ENCODE data around the gene C13orf46. TPM values are rescaled to one million over a fixed set of nuclear protein-coding genes. Genes with fewer than 3 reads are reported as not detected.

Gene C13orf46
- total and polyA plus RNA-seq, 4 donors: 1.1 to 11.3 (median 6.4) TPM

GRCh38 chr13:113907635-113908617, 66.0 kb downstream of the C13orf46 start:
- no peak for TF ChIP-seq CTCF (IDR thresholded peaks at IDR 0.05; ENCODE audit: control extremely low read depth, extremely low read depth)
- H3K36me3 ChIP-seq (ENCODE audit: control insufficient read depth in 4 of 4, insufficient read depth in 4 of 4, low read length in 4 of 4): no peaks in the 10 kb centered on the region
- H3K9me3 ChIP-seq (ENCODE audit: control insufficient read depth in 4 of 4, insufficient read depth in 3 of 4, low read length in 3 of 4): no peaks in the 10 kb centered on the region
- H3K4me1 ChIP-seq (ENCODE audit: control insufficient read depth in 5 of 5, insufficient read depth in 5 of 5, low read length in 5 of 5): peaks cover 0 to under 1% (median 0%) of the 10 kb centered on the region in 5 donors
- no peak overlapping the region for H3K4me3 ChIP-seq
- WGBS, 2 donors: 45 to 58% methylated on average over 17 of the region's 17 CpGs
- no peak overlapping the region for H3K27ac ChIP-seq (ENCODE audit: low read depth in 1 of 2, low read length in 1 of 2)
- peaks cover 0 to 8% (median 5%) of the 10 kb centered on the region in 3 donors for H3K27me3 ChIP-seq (ENCODE audit: control insufficient read depth in 3 of 3, insufficient read depth in 3 of 3, low read length in 2 of 3)
- no peak overlapping the region for H3K9ac ChIP-seq (ENCODE audit: insufficient read depth in 1 of 2, low read length in 2 of 2)
- ATAC-seq (ENCODE audit: insufficient read depth, low FRiP score): no peak
- DNase-seq: no peak

GRCh38 chr13:113906571-113906970, 67.3 kb downstream of the C13orf46 start:
- no peak for ATAC-seq (ENCODE audit: insufficient read depth, low FRiP score)

GRCh38 chr13:113905942-113906341, 67.9 kb downstream of the C13orf46 start:
- Histone ChIP-seq H3K27ac (ENCODE audit: low read depth in 1 of 2, low read length in 1 of 2) (no peak overlapping the region), H3K4me3 (no peak overlapping the region), H3K9me3 (ENCODE audit: control insufficient read depth in 4 of 4, insufficient read depth in 3 of 4, low read length in 3 of 4) (no peaks in the 10 kb centered on the region), H3K27me3 (ENCODE audit: control insufficient read depth in 3 of 3, insufficient read depth in 3 of 3, low read length in 2 of 3) (peaks cover 0 to 8% (median 5%) of the 10 kb centered on the region in 3 donors), H3K4me1 (ENCODE audit: control insufficient read depth in 5 of 5, insufficient read depth in 5 of 5, low read length in 5 of 5) (peaks cover 0 to 2% (median 0%) of the 10 kb centered on the region in 5 donors), H3K9ac (ENCODE audit: insufficient read depth in 1 of 2, low read length in 2 of 2) (no peak overlapping the region), H3K36me3 (ENCODE audit: control insufficient read depth in 4 of 4, insufficient read depth in 4 of 4, low read length in 4 of 4) (no peaks in the 10 kb centered on the region)
- no peak for DNase-seq
- no peak for TF ChIP-seq CTCF (IDR thresholded peaks at IDR 0.05; ENCODE audit: control extremely low read depth, extremely low read depth)
- ATAC-seq (ENCODE audit: insufficient read depth, low FRiP score): no peak
- 86 to 94% methylated on average over 8 of the region's 8 CpGs for WGBS, 2 donors

More at GRCh38 chr13:113906571-113906970, 67.3 kb downstream of the C13orf46 start:
- Histone ChIP-seq H3K9ac (ENCODE audit: insufficient read depth in 1 of 2, low read length in 2 of 2) (no peak overlapping the region), H3K4me3 (no peak overlapping the region), H3K27me3 (ENCODE audit: control insufficient read depth in 3 of 3, insufficient read depth in 3 of 3, low read length in 2 of 3) (peaks cover 0 to 8% (median 5%) of the 10 kb centered on the region in 3 donors), H3K27ac (ENCODE audit: low read depth in 1 of 2, low read length in 1 of 2) (no peak overlapping the region), H3K4me1 (ENCODE audit: control insufficient read depth in 5 of 5, insufficient read depth in 5 of 5, low read length in 5 of 5) (peaks cover 0 to 2% (median 0%) of the 10 kb centered on the region in 5 donors), H3K36me3 (ENCODE audit: control insufficient read depth in 4 of 4, insufficient read depth in 4 of 4, low read length in 4 of 4) (no peaks in the 10 kb centered on the region), H3K9me3 (ENCODE audit: control insufficient read depth in 4 of 4, insufficient read depth in 3 of 4, low read length in 3 of 4) (no peaks in the 10 kb centered on the region)
- no peak for TF ChIP-seq CTCF (IDR thresholded peaks at IDR 0.05; ENCODE audit: control extremely low read depth, extremely low read depth)
- 75 to 88% methylated on average over 4 of the region's 4 CpGs for WGBS, 2 donors
- DNase-seq: no peak

Data from lung (tissue), 12 donors.